ENCODE measurements around the gene WDR89. TPM values are rescaled to one million over a fixed set of nuclear protein-coding genes. Genes with fewer than 3 reads are reported as not detected.
"Not testable (repeated sequence)": the region's sequence is repeated elsewhere in the genome, so short reads cannot be mapped to it uniquely, and the experiment has no call there.

The WDR89 gene
- total RNA-seq, 2 experiments from 2014 or later, result 14.7 to 27.9 TPM

- Histone ChIP-seq H3K4me1 (ENCODE audit: insufficient read depth, low read length, poor library complexity, severe bottlenecking) (no peaks in the 10 kb centered on the region), H4K20me1 (ENCODE audit: insufficient read depth, low read length) (no peaks in the 10 kb centered on the region), H3K36me3 (ENCODE audit: insufficient read depth, low read length) (no peaks in the 10 kb centered on the region), H3K27ac (ENCODE audit: low read depth, low read length, poor library complexity, severe bottlenecking) (no peak overlapping the region), H3K4me2 (ENCODE audit: low read length) (no peak overlapping the region), H2AFZ (ENCODE audit: low read length) (no peak overlapping the region), H3K4me3 (ENCODE audit: low read depth, low read length, poor library complexity, severe bottlenecking) (no peak overlapping the region), H3K79me2 (ENCODE audit: insufficient read depth, low read depth, low read length) (no peaks in the 10 kb centered on the region), H3K9me3 (ENCODE audit: low read length) (no peaks in the 10 kb centered on the region), H3K9me2 (ENCODE audit: insufficient read depth, low read length) (no peaks in the 10 kb centered on the region)
- BruUV-seq (replicated peaks), result no TSS peak
- DNase-seq (ENCODE audit: low spot score), result peak; percentile 16
- TF ChIP-seq CTCF (conservative IDR thresholded peaks at IDR 0.05; ENCODE audit: low read length) (no peak), EZH2phosphoT487 (IDR thresholded peaks at IDR 0.05; ENCODE audit: borderline replicate concordance, low read depth, low read length) (no peak)
- intact Hi-C loops (cut with micrococcal nuclease; ENCODE audit: unreplicated experiment), result no loop called here
- ChIA-PET POLR2A (interaction anchor here (0.6 to 1.2 kb wide), 4 partner anchors 9 to 274 kb away, joined by 4 to 6 read pairs (median 5); partner anchors contain the start of gene WDR89), CTCF (ENCODE audit: unreplicated experiment) (no interaction called here)
Observed at GRCh38 chr14:63663428-63664341, 22.0 kb upstream of the WDR89 start.

- TF ChIP-seq EZH2phosphoT487 (IDR thresholded peaks at IDR 0.05; ENCODE audit: borderline replicate concordance, low read depth, low read length) (no peak), CTCF (conservative IDR thresholded peaks at IDR 0.05; ENCODE audit: low read length) (no peak)
- POLR2A ChIA-PET, result interaction anchor here (0.6 to 1.2 kb wide), 4 partner anchors 21 to 274 kb away, joined by 4 to 7 read pairs (median 5); partner anchors contain the start of gene WDR89
- no TSS peak for BruUV-seq (replicated peaks)
Observed at GRCh38 chr14:63662776-63663175, 21.1 kb upstream of the WDR89 start.

GRCh38 chr14:63661881-63662280 lies 20.2 kb upstream of the WDR89 start:
- H3K79me2 ChIP-seq (ENCODE audit: insufficient read depth, low read depth, low read length); POLR2A ChIA-PET; H4K20me1 ChIP-seq (ENCODE audit: insufficient read depth, low read length); H3K9me2 ChIP-seq (ENCODE audit: insufficient read depth, low read length); intact Hi-C loops (cut with micrococcal nuclease; ENCODE audit: unreplicated experiment); DNase-seq (ENCODE audit: low spot score); H3K4me1 ChIP-seq (ENCODE audit: insufficient read depth, low read length, poor library complexity, severe bottlenecking); H3K4me2 ChIP-seq (ENCODE audit: low read length); H2AFZ ChIP-seq (ENCODE audit: low read length); H3K27ac ChIP-seq (ENCODE audit: low read depth, low read length, poor library complexity, severe bottlenecking); H3K9me3 ChIP-seq (ENCODE audit: low read length); BruUV-seq (replicated peaks); H3K4me3 ChIP-seq (ENCODE audit: low read depth, low read length, poor library complexity, severe bottlenecking); H3K36me3 ChIP-seq (ENCODE audit: insufficient read depth, low read length); CTCF ChIA-PET (ENCODE audit: unreplicated experiment): not testable (repeated sequence)

More at GRCh38 chr14:63662776-63663175, 21.1 kb upstream of the WDR89 start:
- DNase-seq (ENCODE audit: low spot score), result no peak
- intact Hi-C loops (cut with micrococcal nuclease; ENCODE audit: unreplicated experiment), result no loop called here
- H3K79me2 ChIP-seq (ENCODE audit: insufficient read depth, low read depth, low read length), result no peaks in the 10 kb centered on the region
- no peaks in the 10 kb centered on the region for H3K4me1 ChIP-seq (ENCODE audit: insufficient read depth, low read length, poor library complexity, severe bottlenecking)
- no peak overlapping the region for H3K4me2 ChIP-seq (ENCODE audit: low read length)
- no peaks in the 10 kb centered on the region for H4K20me1 ChIP-seq (ENCODE audit: insufficient read depth, low read length)
- no peaks in the 10 kb centered on the region for H3K36me3 ChIP-seq (ENCODE audit: insufficient read depth, low read length)
- H2AFZ ChIP-seq (ENCODE audit: low read length), result no peak overlapping the region
- no peak overlapping the region for H3K4me3 ChIP-seq (ENCODE audit: low read depth, low read length, poor library complexity, severe bottlenecking)
- CTCF ChIA-PET (ENCODE audit: unreplicated experiment), result no interaction called here
- no peaks in the 10 kb centered on the region for H3K9me2 ChIP-seq (ENCODE audit: insufficient read depth, low read length)
- H3K9me3 ChIP-seq (ENCODE audit: low read length), result no peaks in the 10 kb centered on the region
- H3K27ac ChIP-seq (ENCODE audit: low read depth, low read length, poor library complexity, severe bottlenecking), result no peak overlapping the region
